Measurements from ENCODE around the gene ZFP82. TPM values are rescaled to one million over a fixed set of nuclear protein-coding genes. Genes with fewer than 3 reads are reported as not detected.

The ZFP82 gene
- total RNA-seq (2.9 TPM), polyA plus RNA-seq (10 to 100 TPM in 2 of 4 donors, 1 to 10 TPM in 2; 5.4 to 14.4 (median 9.0) TPM)

GRCh38 chr19:36418287-36419001 lies at the start of gene ZFP82:
Gene ZFP82, minus strand, starts transcription at chr19:36418644. Its CDS starts 8,855 bp downstream, at chr19:36409789.
- H3K36me3 ChIP-seq (ENCODE audit: control insufficient read depth, insufficient read depth, low read length), result no peaks in the 10 kb centered on the region
- peak within 1 kb of the TSS; percentile 78 for H3K4me3 ChIP-seq (ENCODE audit: low read depth, low read length)
- H3K9me3 Mint-ChIP-seq, result peaks cover 0 to 22% (median 12%) of the 10 kb centered on the region in 7 donors
- peaks cover 9 to 27% of the 10 kb centered on the region in 2 experiments for H3K9me3 ChIP-seq (ENCODE audit: control insufficient read depth in 2 of 2, low read length in 2 of 2)
- H3K27ac Mint-ChIP-seq, result peak within 1 kb of the TSS; percentile 93 to 97 (median 96)
- peaks cover 17% of the 10 kb centered on the region for H3K27me3 Mint-ChIP-seq
- peaks cover 14% of the 10 kb centered on the region for H3K4me1 ChIP-seq (ENCODE audit: control insufficient read depth, insufficient read depth, low read length, poor library complexity, severe bottlenecking)
- ATAC-seq (ENCODE audit: low read depth in 2 of 2) (peak; percentile 87 to 92), DNase-seq (peak; percentile 25 to 80 (median 73))
- H3K4me3 Mint-ChIP-seq, result peak within 1 kb of the TSS; percentile 90 to 96 (median 94)
- peak within 1 kb of the TSS; percentile 72 for H3K27ac ChIP-seq (ENCODE audit: insufficient read depth, low read length, poor library complexity, severe bottlenecking)
- H3K36me3 Mint-ChIP-seq, result peaks cover 21% of the 10 kb centered on the region
- H3K27me3 ChIP-seq (ENCODE audit: control insufficient read depth, insufficient read depth, low read length), result peaks cover 4% of the 10 kb centered on the region
- peaks cover 0 to 38% (median 7%) of the 10 kb centered on the region in 4 donors for H3K4me1 Mint-ChIP-seq

- Histone ChIP-seq H3K27ac (ENCODE audit: insufficient read depth, low read length, poor library complexity, severe bottlenecking) (no peak overlapping the region), H3K4me3 (ENCODE audit: low read depth, low read length) (no peak overlapping the region), H3K36me3 (ENCODE audit: control insufficient read depth, insufficient read depth, low read length) (peaks cover 16% of the 10 kb centered on the region), H3K9me3 (ENCODE audit: control insufficient read depth in 2 of 2, low read length in 2 of 2) (peaks cover 40 to 58% of the 10 kb centered on the region in 2 experiments), H3K4me1 (ENCODE audit: control insufficient read depth, insufficient read depth, low read length, poor library complexity, severe bottlenecking) (no peaks in the 10 kb centered on the region), H3K27me3 (ENCODE audit: control insufficient read depth, insufficient read depth, low read length) (no peaks in the 10 kb centered on the region)
- H3K36me3 Mint-ChIP-seq, result peaks cover 35% of the 10 kb centered on the region
- DNase-seq (no peak), ATAC-seq (ENCODE audit: low read depth in 2 of 2) (no peak)
- no peak overlapping the region for H3K27ac Mint-ChIP-seq
- H3K9me3 Mint-ChIP-seq, result peaks cover 2 to 47% (median 24%) of the 10 kb centered on the region in 7 donors
- H3K4me3 Mint-ChIP-seq, result peak overlapping the region in 1 of 4 donors; percentile 43
- H3K27me3 Mint-ChIP-seq, result no peaks in the 10 kb centered on the region
- no peaks in the 10 kb centered on the region for H3K4me1 Mint-ChIP-seq
Measured at GRCh38 chr19:36460046-36460445, 41.6 kb upstream of the ZFP82 start.

- Histone ChIP-seq H3K4me1 (ENCODE audit: control insufficient read depth, insufficient read depth, low read length, poor library complexity, severe bottlenecking) (no peaks in the 10 kb centered on the region), H3K27me3 (ENCODE audit: control insufficient read depth, insufficient read depth, low read length) (no peaks in the 10 kb centered on the region), H3K36me3 (ENCODE audit: control insufficient read depth, insufficient read depth, low read length) (peaks cover 28% of the 10 kb centered on the region), H3K4me3 (ENCODE audit: low read depth, low read length) (no peak overlapping the region), H3K9me3 (ENCODE audit: control insufficient read depth in 2 of 2, low read length in 2 of 2) (peaks cover 44 to 65% of the 10 kb centered on the region in 2 experiments), H3K27ac (ENCODE audit: insufficient read depth, low read length, poor library complexity, severe bottlenecking) (no peak overlapping the region)
- H3K4me1 Mint-ChIP-seq, result peaks cover 0 to 4% (median 0%) of the 10 kb centered on the region in 4 donors
- no peaks in the 10 kb centered on the region for H3K27me3 Mint-ChIP-seq
- H3K27ac Mint-ChIP-seq, result no peak overlapping the region
- H3K9me3 Mint-ChIP-seq, result peaks cover 4 to 62% (median 32%) of the 10 kb centered on the region in 7 donors
- H3K4me3 Mint-ChIP-seq, result no peak overlapping the region
- DNase-seq (no peak), ATAC-seq (ENCODE audit: low read depth in 2 of 2) (no peak)
- peaks cover 47% of the 10 kb centered on the region for H3K36me3 Mint-ChIP-seq
Measured at GRCh38 chr19:36456831-36457230, 38.4 kb upstream of the ZFP82 start.

GRCh38 chr19:36449059-36449670 lies 30.7 kb upstream of the ZFP82 start:
- ATAC-seq (ENCODE audit: low read depth in 2 of 2), result no peak
- DNase-seq, result no peak
- no peaks in the 10 kb centered on the region for H3K27me3 ChIP-seq (ENCODE audit: control insufficient read depth, insufficient read depth, low read length)
- H3K4me3 ChIP-seq (ENCODE audit: low read depth, low read length), result peak overlapping the region; percentile 21
- H3K9me3 ChIP-seq (ENCODE audit: control insufficient read depth in 2 of 2, low read length in 2 of 2), result peaks cover 67 to 89% of the 10 kb centered on the region in 2 experiments
- H3K4me1 Mint-ChIP-seq, result peaks cover 0 to 1% (median 0%) of the 10 kb centered on the region in 4 donors
- H3K27ac Mint-ChIP-seq, result no peak overlapping the region
- H3K27ac ChIP-seq (ENCODE audit: insufficient read depth, low read length, poor library complexity, severe bottlenecking), result no peak overlapping the region
- peaks cover 42% of the 10 kb centered on the region for H3K36me3 ChIP-seq (ENCODE audit: control insufficient read depth, insufficient read depth, low read length)
- H3K36me3 Mint-ChIP-seq, result peaks cover 46% of the 10 kb centered on the region
- no peaks in the 10 kb centered on the region for H3K27me3 Mint-ChIP-seq
- no peaks in the 10 kb centered on the region for H3K4me1 ChIP-seq (ENCODE audit: control insufficient read depth, insufficient read depth, low read length, poor library complexity, severe bottlenecking)
- H3K9me3 Mint-ChIP-seq, result peaks cover 4 to 73% (median 30%) of the 10 kb centered on the region in 7 donors
- H3K4me3 Mint-ChIP-seq, result no peak overlapping the region

GRCh38 chr19:36441339-36441738 lies 22.9 kb upstream of the ZFP82 start:
- Mint-ChIP-seq H3K4me1 (no peaks in the 10 kb centered on the region), H3K27me3 (no peaks in the 10 kb centered on the region), H3K27ac (no peak overlapping the region), H3K9me3 (peaks cover 5 to 57% (median 18%) of the 10 kb centered on the region in 7 donors), H3K36me3 (peaks cover 6% of the 10 kb centered on the region), H3K4me3 (no peak overlapping the region)
- H3K4me3 ChIP-seq (ENCODE audit: low read depth, low read length), result no peak overlapping the region
- H3K4me1 ChIP-seq (ENCODE audit: control insufficient read depth, insufficient read depth, low read length, poor library complexity, severe bottlenecking), result no peaks in the 10 kb centered on the region
- no peak overlapping the region for H3K27ac ChIP-seq (ENCODE audit: insufficient read depth, low read length, poor library complexity, severe bottlenecking)
- no peak for DNase-seq
- no peaks in the 10 kb centered on the region for H3K27me3 ChIP-seq (ENCODE audit: control insufficient read depth, insufficient read depth, low read length)
- peaks cover 25 to 53% of the 10 kb centered on the region in 2 experiments for H3K9me3 ChIP-seq (ENCODE audit: control insufficient read depth in 2 of 2, low read length in 2 of 2)
- no peak for ATAC-seq (ENCODE audit: low read depth in 2 of 2)
- no peaks in the 10 kb centered on the region for H3K36me3 ChIP-seq (ENCODE audit: control insufficient read depth, insufficient read depth, low read length)

- no peak for ATAC-seq (ENCODE audit: low read depth in 2 of 2)
- no peak overlapping the region for H3K4me3 ChIP-seq (ENCODE audit: low read depth, low read length)
- H3K9me3 Mint-ChIP-seq, result peaks cover 5 to 41% (median 21%) of the 10 kb centered on the region in 7 donors
Measured at GRCh38 chr19:36436531-36436930, 18.1 kb upstream of the ZFP82 start.

GRCh38 chr19:36423925-36424324 lies 5.5 kb upstream of the ZFP82 start:
- Histone ChIP-seq H3K27ac (ENCODE audit: insufficient read depth, low read length, poor library complexity, severe bottlenecking) (no peak overlapping the region), H3K9me3 (ENCODE audit: control insufficient read depth in 2 of 2, low read length in 2 of 2) (peaks cover 6 to 13% of the 10 kb centered on the region in 2 experiments), H3K4me3 (ENCODE audit: low read depth, low read length) (no peak overlapping the region), H3K27me3 (ENCODE audit: control insufficient read depth, insufficient read depth, low read length) (peaks cover 4% of the 10 kb centered on the region), H3K4me1 (ENCODE audit: control insufficient read depth, insufficient read depth, low read length, poor library complexity, severe bottlenecking) (no peaks in the 10 kb centered on the region), H3K36me3 (ENCODE audit: control insufficient read depth, insufficient read depth, low read length) (no peaks in the 10 kb centered on the region)
- Mint-ChIP-seq H3K27me3 (peaks cover 17% of the 10 kb centered on the region), H3K27ac (no peak overlapping the region), H3K36me3 (peaks cover 5% of the 10 kb centered on the region), H3K4me3 (peak overlapping the region in 1 of 4 donors; percentile 12), H3K4me1 (peaks cover 0 to 8% (median 2%) of the 10 kb centered on the region in 4 donors), H3K9me3 (peaks cover 0 to 23% (median 20%) of the 10 kb centered on the region in 7 donors)
- ATAC-seq (ENCODE audit: low read depth in 2 of 2) (no peak), DNase-seq (no peak)

More at GRCh38 chr19:36436531-36436930, 18.1 kb upstream of the ZFP82 start:
- Mint-ChIP-seq H3K4me3 (no peak overlapping the region), H3K36me3 (peaks cover 3% of the 10 kb centered on the region), H3K27me3 (no peaks in the 10 kb centered on the region), H3K4me1 (no peaks in the 10 kb centered on the region), H3K27ac (no peak overlapping the region)
- Histone ChIP-seq H3K4me1 (ENCODE audit: control insufficient read depth, insufficient read depth, low read length, poor library complexity, severe bottlenecking) (no peaks in the 10 kb centered on the region), H3K9me3 (ENCODE audit: control insufficient read depth in 2 of 2, low read length in 2 of 2) (peaks cover 15 to 36% of the 10 kb centered on the region in 2 experiments), H3K27ac (ENCODE audit: insufficient read depth, low read length, poor library complexity, severe bottlenecking) (no peak overlapping the region), H3K36me3 (ENCODE audit: control insufficient read depth, insufficient read depth, low read length) (no peaks in the 10 kb centered on the region), H3K27me3 (ENCODE audit: control insufficient read depth, insufficient read depth, low read length) (no peaks in the 10 kb centered on the region)
- DNase-seq, result no peak

All from CD4-positive, CD25-positive, alpha-beta regulatory T cell (primary cell).